Retinal pigment epithelial cell (primary cell): ENCODE measurements around the gene RRP7A.
"Not testable (repeated sequence)": the region's sequence is repeated elsewhere in the genome, so short reads cannot be mapped to it uniquely, and the experiment has no call there.

ENCODE experiments used
- DNase-seq: peaks from one replicate; pipeline ENCODE4 v3.0.0-alpha.2; 2010; ENCODE audit warnings: low read depth
- H3K4me3 ChIP-seq: 2 replicates; pipeline ENCODE4 v1.5.1; 2011; ENCODE audit warnings: mild to moderate bottlenecking, low read length, control low read depth, moderate library complexity
- TF ChIP-seq, protein P1 (sequence below): conservative IDR thresholded peaks from 2 replicates; pipeline ENCODE4 v1.5.1; 2011; ENCODE audit warnings: low read depth, low read length, control low read depth, inconsistent platforms

The RRP7A gene

DNA sequence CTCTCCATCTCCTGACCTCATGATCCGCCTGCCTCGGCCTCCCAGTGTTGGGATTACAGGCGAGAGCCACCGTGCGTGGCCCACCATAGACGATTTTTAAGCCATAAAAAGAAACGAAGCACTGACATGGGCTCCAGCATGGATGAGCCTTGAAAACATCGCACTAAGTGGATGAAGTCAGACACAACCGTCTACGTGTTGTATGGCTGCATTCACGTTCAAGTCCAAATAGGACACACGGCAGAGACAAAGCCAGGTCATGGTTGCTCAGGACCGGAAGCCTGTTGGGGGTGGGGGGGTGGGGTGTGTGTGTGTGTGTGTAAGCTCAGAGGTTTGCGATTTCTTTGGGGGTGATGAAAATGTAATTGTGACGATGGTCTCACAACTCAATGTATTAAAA is 10.0 kb downstream of the RRP7A start:
- TF ChIP-seq, protein P1, sequence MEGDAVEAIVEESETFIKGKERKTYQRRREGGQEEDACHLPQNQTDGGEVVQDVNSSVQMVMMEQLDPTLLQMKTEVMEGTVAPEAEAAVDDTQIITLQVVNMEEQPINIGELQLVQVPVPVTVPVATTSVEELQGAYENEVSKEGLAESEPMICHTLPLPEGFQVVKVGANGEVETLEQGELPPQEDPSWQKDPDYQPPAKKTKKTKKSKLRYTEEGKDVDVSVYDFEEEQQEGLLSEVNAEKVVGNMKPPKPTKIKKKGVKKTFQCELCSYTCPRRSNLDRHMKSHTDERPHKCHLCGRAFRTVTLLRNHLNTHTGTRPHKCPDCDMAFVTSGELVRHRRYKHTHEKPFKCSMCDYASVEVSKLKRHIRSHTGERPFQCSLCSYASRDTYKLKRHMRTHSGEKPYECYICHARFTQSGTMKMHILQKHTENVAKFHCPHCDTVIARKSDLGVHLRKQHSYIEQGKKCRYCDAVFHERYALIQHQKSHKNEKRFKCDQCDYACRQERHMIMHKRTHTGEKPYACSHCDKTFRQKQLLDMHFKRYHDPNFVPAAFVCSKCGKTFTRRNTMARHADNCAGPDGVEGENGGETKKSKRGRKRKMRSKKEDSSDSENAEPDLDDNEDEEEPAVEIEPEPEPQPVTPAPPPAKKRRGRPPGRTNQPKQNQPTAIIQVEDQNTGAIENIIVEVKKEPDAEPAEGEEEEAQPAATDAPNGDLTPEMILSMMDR = no peak
- DNase-seq = no peak
- H3K4me3 ChIP-seq = no peak overlapping the region

DNA sequence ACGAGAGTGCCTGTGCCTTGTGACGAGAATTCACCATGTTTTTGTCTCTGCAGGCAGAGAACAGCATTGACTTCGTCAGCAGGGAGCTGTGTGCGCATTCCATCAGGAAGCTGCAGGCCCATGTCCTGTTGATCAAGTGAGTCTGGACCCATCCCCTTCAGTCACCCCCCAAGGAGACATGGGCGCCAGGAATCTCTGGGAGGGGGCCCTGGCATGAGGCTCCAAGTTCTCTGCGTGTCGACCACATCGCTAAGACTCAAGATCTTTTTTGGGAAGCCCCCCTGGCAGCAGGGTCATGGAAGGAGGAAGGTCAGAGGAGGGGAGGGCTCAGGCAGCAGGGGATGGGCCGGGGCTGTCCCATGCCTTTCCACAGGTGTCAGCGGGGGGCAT is 10.6 kb downstream of the RRP7A start:
- not testable (repeated sequence) for H3K4me3 ChIP-seq, DNase-seq

DNA sequence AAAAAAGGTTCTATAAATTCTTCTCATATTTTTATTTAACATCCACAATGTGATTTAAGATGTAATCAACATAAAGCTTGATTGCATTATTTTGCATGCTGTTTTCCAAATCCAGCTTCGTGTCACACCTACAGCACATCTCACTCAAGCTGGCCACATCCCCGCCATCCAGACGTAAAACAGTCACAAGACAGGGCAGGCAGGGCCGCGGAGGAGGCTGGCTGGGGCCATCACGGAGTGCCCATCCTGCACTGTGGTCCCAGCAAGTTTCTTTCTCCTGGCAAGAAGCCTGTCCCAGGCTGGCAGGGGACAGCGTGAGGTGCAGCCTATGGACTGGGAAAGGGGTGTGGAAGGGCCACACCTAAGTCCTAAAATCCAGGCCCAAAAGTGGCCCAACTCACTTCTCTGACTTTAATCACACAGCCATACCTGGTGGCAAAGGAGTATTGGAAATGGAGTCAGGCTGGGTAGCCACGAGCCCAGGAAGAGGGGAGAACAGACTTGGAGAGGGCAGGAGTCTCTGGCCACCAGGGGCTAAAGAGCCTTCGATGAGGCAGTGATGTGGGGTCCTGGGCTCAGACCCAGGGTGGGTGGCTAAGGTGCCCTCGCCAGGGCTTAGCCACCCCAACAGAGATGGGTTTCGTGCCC is 11.1 kb downstream of the RRP7A start:
- DNase-seq = not testable (repeated sequence)

DNA sequence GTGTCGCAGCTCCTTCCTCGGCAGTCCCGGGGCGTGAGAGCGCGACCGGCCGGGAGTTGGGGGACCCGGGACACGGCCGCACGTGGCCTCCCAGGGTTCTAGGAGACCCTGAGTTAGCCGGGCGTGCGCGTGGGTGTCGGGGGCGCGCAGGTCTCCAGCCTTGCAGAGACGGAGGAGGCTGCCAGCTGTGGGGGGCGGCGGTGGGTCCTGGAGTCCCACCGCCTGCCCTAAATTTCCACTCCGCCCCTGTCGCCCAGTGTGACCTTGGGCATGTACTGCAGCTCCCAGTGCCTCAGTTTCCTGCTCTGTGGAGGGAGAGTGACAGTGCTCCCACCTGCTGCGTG is 18.8 kb downstream of the RRP7A start:
- TF ChIP-seq, protein P1 = no peak
- peak overlapping the region; percentile 26 for H3K4me3 ChIP-seq
- no peak for DNase-seq

More for the DNA sequence above, 11.1 kb downstream of the RRP7A start:
- not testable (repeated sequence) for H3K4me3 ChIP-seq

DNA sequence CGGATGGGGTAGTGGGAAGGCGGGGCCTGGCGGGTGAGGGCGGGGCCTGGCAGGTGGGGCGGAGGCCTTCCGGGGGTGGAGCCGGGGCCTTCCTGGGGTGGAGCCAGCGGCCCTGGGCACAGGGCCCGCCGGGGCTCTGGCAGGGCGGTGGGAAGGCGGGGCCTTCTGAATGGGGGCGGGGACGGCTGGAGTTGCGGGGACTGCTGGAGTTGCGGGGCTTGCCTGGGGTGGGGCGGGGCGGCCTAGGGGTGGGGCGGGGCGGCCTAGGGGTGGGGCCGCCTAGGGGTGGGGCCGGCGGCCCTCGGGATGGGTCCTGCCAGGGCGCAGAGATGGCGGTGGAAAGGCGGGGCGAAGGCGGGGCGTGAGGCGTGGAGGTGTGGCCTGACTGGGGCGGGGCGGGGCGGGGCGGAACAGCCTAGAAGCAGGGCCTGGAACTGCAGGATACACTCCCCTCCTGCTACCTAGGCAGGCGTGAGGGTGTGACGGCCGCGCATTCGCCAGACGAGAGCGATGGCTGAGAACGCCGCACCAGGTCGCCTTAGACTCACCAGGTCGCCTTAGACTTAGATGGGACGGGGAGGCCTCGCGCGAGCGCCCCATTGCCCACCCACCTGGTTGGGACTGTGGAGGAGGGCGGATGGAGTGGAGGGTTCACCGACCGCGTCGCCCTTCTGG is 19.3 kb downstream of the RRP7A start:
- TF ChIP-seq, protein P1 = no peak
- peak overlapping the region; percentile 26 for H3K4me3 ChIP-seq
- peak; percentile 10 for DNase-seq

DNA sequence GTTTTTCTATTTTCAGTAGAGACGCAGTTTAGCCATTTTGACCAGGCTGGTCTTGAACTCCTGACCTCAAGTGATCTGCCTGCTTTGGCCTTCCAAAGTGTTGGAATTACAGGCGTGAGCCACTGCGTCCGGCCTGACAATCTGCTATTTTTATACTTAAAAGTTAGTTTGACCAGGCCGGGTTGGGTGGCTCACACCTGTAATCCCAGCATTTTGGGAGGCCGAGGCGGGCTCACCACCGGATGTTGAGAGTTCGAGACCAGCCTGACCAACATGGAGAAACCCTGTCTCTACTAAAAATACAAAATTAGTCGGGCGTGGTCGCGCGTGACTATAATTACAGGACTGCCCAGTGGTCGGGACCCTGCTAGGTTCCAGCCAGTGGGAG is 19.8 kb downstream of the RRP7A start:
- DNase-seq, H3K4me3 ChIP-seq: not testable (repeated sequence)

DNA sequence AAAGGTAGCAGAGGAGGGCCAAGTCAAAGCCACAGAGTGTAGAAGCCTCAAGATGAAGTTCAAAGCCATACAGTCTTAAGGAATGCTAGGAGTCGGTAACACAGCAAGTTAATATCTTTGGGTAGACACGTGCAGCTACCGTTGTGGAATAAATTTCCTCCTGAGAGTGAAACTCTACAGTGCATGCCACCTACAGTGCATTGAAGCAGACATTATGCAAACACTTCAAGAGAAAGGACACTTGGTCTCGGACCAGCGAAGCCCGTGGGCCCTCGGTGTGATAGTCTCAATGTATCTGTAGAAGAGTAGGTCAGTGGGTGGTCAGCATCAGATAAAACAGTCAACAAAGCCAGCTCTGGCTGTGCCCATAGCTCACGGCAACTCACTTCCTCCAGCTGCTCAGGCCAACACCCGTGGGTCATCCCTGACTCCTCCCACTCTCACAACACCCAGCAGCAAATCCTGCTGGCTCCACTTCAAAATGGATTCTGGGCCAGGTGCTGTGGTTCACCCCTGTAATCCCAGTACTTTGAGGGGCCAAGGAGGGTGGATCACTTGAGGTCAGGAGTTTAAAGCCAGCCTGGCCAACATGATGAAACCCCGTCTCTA is 24.0 kb downstream of the RRP7A start:
- H3K4me3 ChIP-seq, DNase-seq: not testable (repeated sequence)

DNA sequence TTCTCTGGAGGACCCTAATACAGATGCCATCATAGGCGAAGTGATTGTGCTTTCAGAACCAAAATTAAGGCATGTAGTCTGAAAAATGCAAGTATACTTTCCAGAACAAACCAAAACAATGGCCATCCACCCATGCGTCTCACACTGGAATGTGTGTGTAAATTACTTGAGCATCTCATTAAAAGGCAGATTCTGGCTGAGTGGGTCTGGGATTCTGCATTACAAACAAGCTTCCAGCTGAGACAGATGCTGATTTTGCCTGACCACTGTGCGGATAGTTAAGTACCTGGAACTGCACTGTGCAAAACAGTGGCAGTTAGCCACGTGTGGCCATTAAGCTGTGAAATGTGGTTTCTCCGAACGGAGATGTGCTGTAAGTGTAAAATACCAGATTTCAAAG is 26.2 kb downstream of the RRP7A start:
- TF ChIP-seq, protein P1 = no peak
- DNase-seq = no peak
- H3K4me3 ChIP-seq = no peak overlapping the region

DNA sequence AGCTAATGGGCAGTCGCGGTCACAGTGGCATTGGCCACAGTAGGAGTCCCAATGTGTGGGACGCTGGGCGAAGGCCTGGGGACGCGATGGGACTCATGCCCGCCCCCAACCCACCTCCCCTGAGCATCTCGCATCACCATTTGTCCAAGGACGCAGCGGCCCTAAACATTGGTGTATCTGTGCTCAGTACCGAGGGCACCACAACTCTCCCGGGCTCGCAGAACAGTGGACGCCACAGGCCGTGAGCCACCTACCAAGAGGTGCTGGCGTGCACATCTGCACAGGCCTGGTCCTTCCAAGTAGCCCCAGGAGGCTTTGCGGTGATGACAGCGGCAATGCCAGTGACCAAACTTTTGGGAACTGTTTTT is 27.3 kb downstream of the RRP7A start:
- H3K4me3 ChIP-seq = no peak overlapping the region
- DNase-seq = no peak
- TF ChIP-seq, protein P1 = no peak
